Lung (tissue), 12 donors: ENCODE measurements around the gene RGS9BP. TPM values are rescaled to one million over a fixed set of nuclear protein-coding genes. Genes with fewer than 3 reads are reported as not detected.

Source experiments
- ATAC-seq: fragments of 200-7000 bp; cut with Tn5 transposase; one replicate; pipeline ENCODE4 v1.9.1; 2020; ENCODE audit warnings: moderate number of reproducible peaks; ENCODE audit not compliant: insufficient read depth, low FRiP score
- DNase-seq, 3 donors: peaks; one replicate each; pipeline ENCODE4 v3.0.0-alpha.2; 2013 to 2017
- H3K27ac ChIP-seq, 2 donors: one replicate each; pipeline ENCODE4 v1.5.1; 2013; ENCODE audit warnings: mild to moderate bottlenecking in 2 of 2, moderate library complexity in 2 of 2, control low read depth in 1 of 2, inconsistent platforms in 1 of 2, low read depth in 1 of 2, low read length in 1 of 2
- H3K27me3 ChIP-seq, 3 donors: one replicate each; pipeline ENCODE4 v1.5.1; 2013; ENCODE audit warnings: low read length in 2 of 3; ENCODE audit not compliant: control insufficient read depth in 3 of 3, insufficient read depth in 3 of 3
- H3K36me3 ChIP-seq, 4 donors: one replicate each; pipeline ENCODE4 v1.5.1; 2013; ENCODE audit warnings: low read length in 4 of 4, mild to moderate bottlenecking in 1 of 4, moderate library complexity in 1 of 4; ENCODE audit not compliant: control insufficient read depth in 4 of 4, insufficient read depth in 4 of 4
- H3K4me1 ChIP-seq, 5 donors: one replicate each; pipeline ENCODE4 v1.5.1; 2013; ENCODE audit warnings: low read length in 5 of 5, mild to moderate bottlenecking in 2 of 5, moderate library complexity in 1 of 5; ENCODE audit not compliant: control insufficient read depth in 5 of 5, insufficient read depth in 5 of 5
- H3K4me3 ChIP-seq: one replicate; pipeline ENCODE4 v1.5.1; 2013; ENCODE audit warnings: mild to moderate bottlenecking, control low read depth, moderate library complexity
- H3K9ac ChIP-seq, 2 donors: one replicate each; pipeline ENCODE4 v1.5.1; 2013; ENCODE audit warnings: low read length in 2 of 2, control low read depth in 1 of 2; ENCODE audit not compliant: insufficient read depth in 1 of 2
- H3K9me3 ChIP-seq, 4 donors: one replicate each; pipeline ENCODE4 v1.5.1; 2013; ENCODE audit warnings: low read length in 3 of 4, mild to moderate bottlenecking in 1 of 4, moderate library complexity in 1 of 4; ENCODE audit not compliant: control insufficient read depth in 4 of 4, insufficient read depth in 3 of 4
- CTCF ChIP-seq: IDR thresholded peaks from 2 replicates; pipeline ENCODE4 v1.5.1; 2012; ENCODE audit warnings: mild to moderate bottlenecking; ENCODE audit errors: control extremely low read depth, extremely low read depth
- WGBS, 2 donors: extraction: QIAGEN DNeasy Blood & Tissue Kit; methylation state at CpG; one replicate each; pipeline ENCODE4 v1.1.7; 2013; 5-methylcytosine and 5-hydroxymethylcytosine counted together
- polyA plus RNA-seq, 2 donors: library from polyadenylated mRNA; stranded (reverse); fragments of 200-250 nt; gene quantifications; one replicate each; pipeline ENCODE4 v1.2.1, GENCODE V29; 2013
- total RNA-seq, 2 donors: library from RNA; depleted of rRNA in 1 of 2; stranded (reverse); fragments of >200 nt in 1 of 2; gene quantifications; one replicate each; pipeline ENCODE4 v1.2.1, GENCODE V29; 2014 to 2021
- donor health status: control.
- donor health status: control.
- donor health status: Bipolar disorder and iron deficiency.
- donor health status: healthy.
- donor health status: DM: yes; HTN: yes; CAD: no.

RGS9BP gene
- total and polyA plus RNA-seq, 4 donors, result 0.14 to 1.6 (median 0.74) TPM

GRCh38 chr19:32676895-32677359, 1.3 kb downstream of the RGS9BP start:
- H3K36me3 ChIP-seq, result no peaks in the 10 kb centered on the region
- 16 to 19% methylated on average over 32 to 33 of the region's 33 CpGs for WGBS, 2 donors
- no peak for DNase-seq

GRCh38 chr19:32677657-32678056, 2.0 kb downstream of the RGS9BP start:
- WGBS, 2 donors, result 38 to 43% methylated on average over 9 of the region's 9 CpGs
- Histone ChIP-seq H3K4me3 (no peak overlapping the region), H3K4me1 (peaks cover 0 to 22% (median 0%) of the 10 kb centered on the region in 5 donors), H3K9ac (no peak overlapping the region), H3K27ac (no peak overlapping the region), H3K27me3 (peaks cover 0 to 27% (median 14%) of the 10 kb centered on the region in 3 donors), H3K9me3 (peaks cover 0 to 2% (median 0%) of the 10 kb centered on the region in 4 donors), H3K36me3 (no peaks in the 10 kb centered on the region)
- DNase-seq (peak in 2 of 3 donors; percentile 13 to 40), ATAC-seq (no peak)
- TF ChIP-seq CTCF, result no peak

More at GRCh38 chr19:32676895-32677359, 1.3 kb downstream of the RGS9BP start:
- no peak for TF ChIP-seq CTCF
- ATAC-seq, result no peak
- Histone ChIP-seq H3K9ac (no peak overlapping the region), H3K4me3 (no peak overlapping the region), H3K9me3 (peaks cover 0 to 2% (median 0%) of the 10 kb centered on the region in 4 donors), H3K27me3 (peaks cover 0 to 27% (median 14%) of the 10 kb centered on the region in 3 donors), H3K27ac (no peak overlapping the region), H3K4me1 (peaks cover 0 to 22% (median 0%) of the 10 kb centered on the region in 5 donors)

GRCh38 chr19:32680986-32681385, 5.3 kb downstream of the RGS9BP start:
- no peak for ATAC-seq

More at GRCh38 chr19:32680986-32681385, 5.3 kb downstream of the RGS9BP start:
- no peak for DNase-seq
- TF ChIP-seq CTCF, result no peak
- Histone ChIP-seq H3K4me1 (peaks cover 0 to 10% (median 0%) of the 10 kb centered on the region in 5 donors), H3K9me3 (no peaks in the 10 kb centered on the region), H3K4me3 (no peak overlapping the region), H3K36me3 (no peaks in the 10 kb centered on the region), H3K9ac (no peak overlapping the region), H3K27me3 (peaks cover 0 to 24% (median 14%) of the 10 kb centered on the region in 3 donors), H3K27ac (no peak overlapping the region)
- WGBS, 2 donors, result 59 to 67% methylated on average over 2 of the region's 2 CpGs
